GM13977 (cell line): Measurements from ENCODE around the gene YWHAG.
"Not testable (repeated sequence)": the region's sequence is repeated elsewhere in the genome, so short reads cannot be mapped to it uniquely, and the experiment has no call there.

ENCODE experiments used
- DNase-seq: peaks from one replicate; pipeline ENCODE4 v3.0.0; 2012; ENCODE audit warnings: low spot score
- CTCF ChIP-seq: IDR thresholded peaks from 2 replicates; pipeline ENCODE4 v1.5.1; 2012; ENCODE audit warnings: mild to moderate bottlenecking, control low read depth; ENCODE audit not compliant: insufficient read depth; ENCODE audit errors: extremely low read depth, missing control alignments
- in situ Hi-C: fragments of 300-500 bp; cut with MboI; formaldehyde crosslinking; loops from one replicate; pipeline ENCODE4 v1.12.0; 2022; ENCODE audit warnings: low sequenced_read_pairs, low pct_unique_long_range_greater_than_20kb, mixed read lengths, inconsistent platforms; ENCODE audit not compliant: unreplicated experiment

YWHAG gene

GRCh38 chr7:76392531-76393115 lies 33.8 kb upstream of the YWHAG start:
- in situ Hi-C loops, result no loop called here
- no peak for DNase-seq
- no peak for TF ChIP-seq CTCF

GRCh38 chr7:76390092-76390491 lies 31.3 kb upstream of the YWHAG start:
- in situ Hi-C loops, result no loop called here
- no peak for DNase-seq
- TF ChIP-seq CTCF, result no peak

GRCh38 chr7:76387789-76388188 lies 29.0 kb upstream of the YWHAG start:
- DNase-seq, in situ Hi-C loops: not testable (repeated sequence)

GRCh38 chr7:76386691-76387260 lies 28.0 kb upstream of the YWHAG start:
- in situ Hi-C loops, result no loop called here
- TF ChIP-seq CTCF, result no peak
- DNase-seq, result no peak

GRCh38 chr7:76383089-76383944 lies 24.5 kb upstream of the YWHAG start:
- TF ChIP-seq CTCF, result no peak
- in situ Hi-C loops, result no loop called here
- no peak for DNase-seq

GRCh38 chr7:76381814-76382213 lies 23.0 kb upstream of the YWHAG start:
- no peak for TF ChIP-seq CTCF
- in situ Hi-C loops, result no loop called here
- no peak for DNase-seq

- TF ChIP-seq CTCF, result no peak
- in situ Hi-C loops, result no loop called here
- no peak for DNase-seq
These were observed 21.8 kb upstream of the YWHAG start for GRCh38 chr7:76380623-76380966.
